Dermis microvascular lymphatic vessel endothelial cell (primary cell): ENCODE measurements around the gene ZBTB7A. TPM values are rescaled to one million over a fixed set of nuclear protein-coding genes. Genes with fewer than 3 reads are reported as not detected.
"Not testable (repeated sequence)": the region's sequence is repeated elsewhere in the genome, so short reads cannot be mapped to it uniquely, and the experiment has no call there.

Source experiments
- DNase-seq, 2 donors: peaks; one replicate each; pipeline versions ENCODE4 v3.0.0 to v3.0.0-alpha.2; 2010; ENCODE audit warnings: low read depth in 2 of 2
- total RNA-seq: library from RNA; depleted of rRNA; stranded (reverse); fragments of >200 nt; gene quantifications from 2 replicates; pipeline ENCODE4 v1.2.1, GENCODE V29; 2014

Gene ZBTB7A
- total RNA-seq, 1 donor from 2014 or later, result 7.2 TPM

DNA sequence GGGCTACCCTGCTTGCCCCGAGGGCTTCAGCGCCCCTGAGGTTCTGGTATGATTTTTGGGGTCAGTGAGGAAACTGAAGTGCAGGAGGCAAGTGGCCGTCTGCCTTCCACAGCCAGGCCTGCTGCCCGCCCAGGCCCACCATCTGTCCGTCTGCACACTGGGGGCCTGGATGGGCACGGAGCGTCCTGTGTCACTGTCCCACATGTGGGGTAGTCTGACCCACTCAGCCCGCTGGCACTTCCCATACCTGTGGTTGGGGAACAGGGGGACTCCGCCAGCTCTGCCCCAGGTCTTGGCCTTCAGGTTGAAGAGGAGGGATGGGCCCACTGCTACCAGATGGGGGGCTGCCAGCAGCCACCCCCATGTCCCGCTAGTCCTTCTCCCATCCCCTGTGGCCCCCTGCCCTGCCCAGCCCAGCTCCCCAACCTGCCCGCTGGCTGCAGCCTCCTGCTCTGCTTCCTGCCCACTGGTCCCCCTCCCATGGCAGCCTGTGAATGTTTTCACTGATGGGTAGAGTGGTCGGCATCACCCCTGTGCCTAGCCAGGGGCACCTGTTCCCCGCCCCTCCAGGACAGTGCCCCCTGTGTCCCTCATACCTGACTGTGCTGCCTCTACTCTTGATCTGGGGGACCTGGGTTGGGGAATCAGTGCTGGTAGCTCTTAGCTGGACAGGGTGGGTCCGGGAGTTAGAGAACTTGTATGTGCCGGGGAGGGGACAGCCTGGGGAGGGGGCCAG is 49.6 kb downstream of the ZBTB7A start:
- no peak for DNase-seq

DNA sequence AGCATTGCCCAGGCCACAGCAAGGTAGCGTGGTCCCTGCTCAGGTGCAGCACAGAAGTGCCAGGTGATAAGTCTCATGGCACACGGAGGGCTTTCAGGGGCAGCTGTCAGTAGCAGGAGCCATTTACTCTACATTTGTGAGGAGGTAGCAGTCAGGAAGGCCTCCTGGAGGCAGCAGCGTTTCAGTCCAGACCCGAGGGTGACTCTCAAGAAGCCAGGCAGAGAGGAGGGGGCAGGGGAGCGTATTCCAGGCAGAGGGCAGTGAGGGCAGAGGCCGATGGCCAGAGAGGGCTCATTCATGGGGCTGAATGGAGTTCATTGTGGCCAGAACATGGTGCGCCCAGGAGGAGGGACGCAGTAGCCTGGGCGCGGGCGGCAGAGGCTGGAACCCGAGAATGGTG is 50.2 kb downstream of the ZBTB7A start:
- DNase-seq, result no peak

GRCh38 chr19:4015705-4016402 is 50.8 kb downstream of the ZBTB7A start:
- DNase-seq, result no peak

DNA sequence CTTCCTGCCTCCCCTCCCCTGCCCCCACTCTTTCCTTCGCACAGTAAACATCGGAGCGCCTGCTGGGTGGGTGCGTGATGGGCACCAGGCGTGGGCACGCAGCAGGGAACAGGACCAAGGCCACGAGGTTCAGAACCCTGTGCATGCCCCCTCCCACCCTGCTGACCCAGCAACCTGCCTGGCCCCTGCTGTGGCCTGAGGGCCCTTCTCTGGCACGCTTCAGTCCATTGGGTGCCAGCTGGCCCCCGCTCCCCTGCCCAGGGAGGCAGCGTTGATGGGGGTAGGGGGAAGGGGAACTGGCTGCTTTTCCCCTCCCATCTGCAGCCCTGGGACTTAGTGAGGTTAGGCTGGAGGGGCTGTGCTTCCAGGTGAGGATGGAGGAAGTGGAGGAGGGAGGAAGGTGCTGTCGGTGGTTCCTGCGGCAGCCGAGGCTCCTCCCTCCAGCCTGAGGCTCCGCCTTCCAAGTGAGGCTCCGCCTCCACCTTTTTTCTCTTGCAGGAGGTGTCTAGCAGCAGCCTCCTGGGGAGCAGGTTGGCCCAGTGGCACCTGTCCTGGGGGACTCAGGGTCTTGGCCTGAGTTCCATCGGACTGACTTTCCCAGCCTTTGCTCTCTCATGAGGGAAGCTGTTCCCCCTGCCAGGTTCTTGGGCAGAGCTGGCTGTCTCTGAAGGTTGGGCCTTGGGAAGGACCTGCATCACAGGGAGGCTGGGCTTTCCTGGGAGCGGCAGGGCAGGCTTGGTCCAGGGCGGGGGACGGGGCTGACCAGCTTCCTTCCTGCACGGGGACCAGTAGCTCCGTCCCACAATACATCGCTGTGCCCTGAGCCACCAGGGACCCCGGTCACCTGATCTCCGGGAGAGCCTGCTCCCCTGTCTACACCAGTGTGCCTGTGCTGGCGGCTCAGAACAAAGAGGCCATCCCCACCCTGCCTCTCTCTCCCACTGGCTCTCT is 51.9 kb downstream of the ZBTB7A start:
- DNase-seq, result peak in 1 of 2 donors; percentile 21

- DNase-seq, result no peak
Measured at GRCh38 chr19:4013886-4014540, 52.7 kb downstream of the ZBTB7A start.

DNA sequence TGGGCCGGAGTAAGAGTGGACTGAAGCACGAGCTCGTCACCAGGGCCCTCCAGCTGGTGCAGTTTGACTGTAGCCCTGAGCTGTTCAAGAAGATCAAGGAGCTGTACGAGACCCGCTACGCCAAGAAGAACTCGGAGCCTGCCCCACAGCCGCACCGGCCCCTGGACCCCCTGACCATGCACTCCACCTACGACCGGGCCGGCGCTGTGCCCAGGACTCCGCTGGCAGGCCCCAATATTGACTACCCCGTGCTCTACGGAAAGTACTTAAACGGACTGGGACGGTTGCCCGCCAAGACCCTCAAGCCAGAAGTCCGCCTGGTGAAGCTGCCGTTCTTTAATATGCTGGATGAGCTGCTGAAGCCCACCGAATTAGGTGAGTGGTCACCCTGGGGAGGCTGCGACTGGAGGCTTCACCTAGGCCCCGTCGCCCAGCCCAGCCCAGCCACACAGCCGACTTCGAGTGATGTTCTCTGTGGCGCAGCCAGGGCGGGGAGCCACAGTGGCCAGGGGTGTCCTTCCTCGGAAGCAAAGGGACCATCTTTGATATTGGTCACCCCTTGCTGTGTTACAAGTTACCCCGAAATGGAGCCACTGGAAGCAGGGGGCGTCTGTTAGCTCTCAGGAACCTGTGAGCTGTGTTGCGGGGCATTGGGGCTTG is 53.6 kb downstream of the ZBTB7A start:
- no peak for DNase-seq

DNA sequence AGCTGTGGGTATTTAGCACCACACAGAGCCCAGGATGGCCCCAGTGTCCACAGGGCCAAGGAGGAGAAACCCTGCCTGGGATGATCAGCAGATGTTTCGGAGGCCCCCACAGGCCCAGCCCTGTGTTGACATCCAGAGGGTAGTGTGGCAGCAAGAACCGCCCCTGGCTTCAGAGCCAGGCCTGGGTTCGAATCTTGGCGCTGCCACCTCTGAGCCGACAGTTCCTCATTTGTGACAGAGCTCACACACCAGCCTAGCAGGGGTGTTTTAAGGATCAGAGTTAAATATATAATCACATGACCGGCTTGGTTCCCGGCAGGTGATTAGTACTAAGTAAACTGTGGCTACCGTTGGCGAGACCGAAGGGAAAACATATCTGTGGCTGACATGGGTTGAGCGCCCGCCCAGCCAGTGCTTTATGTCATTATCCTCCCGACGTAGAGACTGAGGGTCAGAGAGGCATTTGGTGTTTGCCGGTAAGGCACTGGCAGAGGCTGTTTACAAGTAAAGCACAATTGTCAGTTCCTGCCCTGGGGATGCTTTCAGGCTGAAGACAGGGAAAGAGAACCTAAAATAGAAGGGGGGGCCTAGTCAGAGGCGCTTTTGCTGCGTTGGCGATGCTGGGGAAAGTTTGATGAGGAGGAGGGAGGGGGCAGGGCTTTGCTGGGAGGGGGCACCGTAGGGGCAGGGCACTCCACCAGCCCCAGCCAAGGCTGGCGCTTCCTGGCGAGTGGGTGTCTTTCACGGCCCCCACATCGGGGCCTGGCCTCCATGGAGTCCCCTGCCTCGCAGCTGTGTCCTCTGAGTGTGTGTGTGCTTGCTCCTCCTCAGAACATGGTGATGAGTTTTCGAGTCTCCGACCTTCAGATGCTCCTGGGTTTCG is 54.4 kb downstream of the ZBTB7A start:
- no peak for DNase-seq

- not testable (repeated sequence) for DNase-seq
Measured at GRCh38 chr19:4011430-4011829, 55.3 kb downstream of the ZBTB7A start.

GRCh38 chr19:4010808-4011110 is 55.9 kb downstream of the ZBTB7A start:
- DNase-seq, result no peak

- DNase-seq, result no peak
Measured at GRCh38 chr19:4009990-4010807, 56.5 kb downstream of the ZBTB7A start.

GRCh38 chr19:4007836-4008539 is 58.7 kb downstream of the ZBTB7A start:
- peak in 1 of 2 donors; percentile 54 for DNase-seq

- DNase-seq, result peak; percentile 78 to 95
Measured at GRCh38 chr19:4007021-4007835, 59.5 kb downstream of the ZBTB7A start, which contains the start of gene PIAS4. TSS of gene PIAS4 (plus strand) at chr19:4007736. CDS start at chr19:4007761, 25 bp downstream.

- not testable (repeated sequence) for DNase-seq
Measured at GRCh38 chr19:4005436-4005835, 61.3 kb downstream of the ZBTB7A start.

GRCh38 chr19:4000798-4001197 is 65.9 kb downstream of the ZBTB7A start:
- DNase-seq, result not testable (repeated sequence)

GRCh38 chr19:3998667-3999412 is 67.9 kb downstream of the ZBTB7A start:
- not testable (repeated sequence) for DNase-seq

- no peak for DNase-seq
Measured at GRCh38 chr19:3995607-3996006, 71.1 kb downstream of the ZBTB7A start.
